GM15510 (cell line): ENCODE results near the gene IFNAR1.
A peak's percentile ranks its signal among the peaks of the same experiment; 100 is the strongest.

ENCODE experiments used
- POLR2A ChIP-seq: IDR thresholded peaks from 3 replicates; pipeline ENCODE4 v1.6.1; 2011; ENCODE audit warnings: borderline replicate concordance; ENCODE audit not compliant: insufficient read length; ENCODE audit errors: extremely low read depth

Gene IFNAR1

GRCh38 chr21:33324291-33325221 is at the start of gene IFNAR1:
Gene IFNAR1, plus strand, starts transcription at chr21:33324970. Its CDS starts 86 bp downstream, at chr21:33325056.
- TF ChIP-seq POLR2A = peak; percentile 91

DNA sequence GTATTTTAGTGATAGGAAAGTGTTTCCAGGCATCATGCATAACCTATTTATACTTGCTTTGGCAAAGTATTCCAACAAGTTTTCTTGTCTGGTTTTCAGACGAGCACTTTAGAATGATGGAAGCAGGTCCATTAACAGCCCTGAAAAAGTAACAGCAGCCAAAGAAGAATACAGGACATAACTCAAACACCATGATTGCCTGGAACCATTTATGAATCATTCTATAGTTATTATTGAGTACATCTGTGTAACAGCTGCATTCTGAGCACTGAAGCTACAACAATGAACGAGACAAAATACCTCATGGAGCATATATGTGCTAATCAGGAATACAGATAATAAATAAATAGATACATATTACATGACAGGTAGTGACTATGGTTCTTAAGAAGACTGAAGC is 46.0 kb upstream of the IFNAR1 start:
- TF ChIP-seq POLR2A = no peak

DNA sequence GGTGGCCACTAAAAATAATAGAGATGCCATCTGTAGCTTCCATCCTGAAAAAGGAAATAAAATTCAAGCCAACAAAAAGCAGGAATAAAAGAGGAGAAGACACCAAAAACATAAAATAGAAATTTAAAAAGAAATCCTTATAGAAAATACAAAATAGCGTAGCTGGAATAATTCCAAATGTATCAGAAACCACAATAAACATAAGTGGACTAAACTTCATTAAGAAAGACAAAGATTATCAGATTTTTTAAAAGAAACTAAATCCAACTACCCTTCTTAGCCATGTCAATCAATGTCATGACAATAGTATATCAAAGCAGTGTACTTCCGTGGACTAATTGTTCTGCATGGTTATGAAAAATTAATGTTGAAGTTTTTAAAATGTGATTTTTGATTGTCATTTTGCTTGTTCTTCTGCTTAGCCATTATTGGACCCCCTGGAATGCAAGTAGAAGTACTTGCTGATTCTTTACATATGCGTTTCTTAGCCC is 45.4 kb upstream of the IFNAR1 start:
- no peak for TF ChIP-seq POLR2A

- no peak for TF ChIP-seq POLR2A
These were observed 43.6 kb upstream of the IFNAR1 start for GRCh38 chr21:33281096-33281652.

GRCh38 chr21:33283203-33283602 is 41.6 kb upstream of the IFNAR1 start:
- no peak for TF ChIP-seq POLR2A

GRCh38 chr21:33286076-33286475 is 38.7 kb upstream of the IFNAR1 start:
- no peak for TF ChIP-seq POLR2A

DNA sequence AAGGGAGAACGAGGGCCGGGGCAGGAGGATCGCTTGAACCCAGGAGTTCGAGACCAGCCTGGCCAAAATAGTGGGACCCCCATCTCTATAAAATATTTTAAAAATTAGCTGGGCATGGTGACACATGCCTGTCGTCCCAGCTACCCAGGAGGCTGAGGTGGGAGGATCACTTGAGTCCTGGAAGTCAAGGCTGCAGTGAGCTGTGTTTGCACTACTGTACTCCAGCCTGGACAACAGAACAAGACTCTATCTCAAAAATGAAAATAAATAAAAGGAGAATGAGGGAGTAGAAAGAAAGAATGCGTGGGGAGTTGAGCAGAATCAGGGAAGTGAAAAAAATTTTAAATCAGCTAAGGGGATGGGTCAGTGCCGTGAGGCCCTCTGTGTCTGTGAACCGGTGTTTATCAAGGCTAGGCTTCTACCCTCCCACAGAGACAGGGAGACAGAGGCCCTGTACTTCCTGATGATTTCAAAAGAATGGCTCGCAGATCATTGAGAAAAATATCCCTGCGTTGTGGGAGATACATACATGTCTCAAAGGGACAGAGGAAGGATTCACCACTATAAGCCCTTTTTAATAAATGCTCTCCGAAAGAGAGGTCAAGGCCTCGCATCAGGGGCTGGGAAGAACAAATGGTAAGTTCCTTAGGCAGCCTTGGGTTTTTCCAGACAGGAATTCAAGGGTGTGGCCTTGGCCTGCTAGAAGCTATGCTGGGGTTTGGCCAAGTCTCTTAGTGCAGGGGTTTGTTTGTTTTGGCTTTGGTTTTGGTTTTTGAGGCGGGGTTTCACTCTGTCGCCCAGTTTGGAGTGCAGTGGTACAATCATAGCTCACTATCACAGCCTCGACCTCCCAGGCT is 37.9 kb upstream of the IFNAR1 start:
- TF ChIP-seq POLR2A = no peak

- no peak for TF ChIP-seq POLR2A
These were observed 35.5 kb upstream of the IFNAR1 start for GRCh38 chr21:33289199-33289819.

GRCh38 chr21:33290441-33290840 is 34.3 kb upstream of the IFNAR1 start:
- TF ChIP-seq POLR2A = no peak

GRCh38 chr21:33291686-33292085 is 33.1 kb upstream of the IFNAR1 start:
- TF ChIP-seq POLR2A = no peak

DNA sequence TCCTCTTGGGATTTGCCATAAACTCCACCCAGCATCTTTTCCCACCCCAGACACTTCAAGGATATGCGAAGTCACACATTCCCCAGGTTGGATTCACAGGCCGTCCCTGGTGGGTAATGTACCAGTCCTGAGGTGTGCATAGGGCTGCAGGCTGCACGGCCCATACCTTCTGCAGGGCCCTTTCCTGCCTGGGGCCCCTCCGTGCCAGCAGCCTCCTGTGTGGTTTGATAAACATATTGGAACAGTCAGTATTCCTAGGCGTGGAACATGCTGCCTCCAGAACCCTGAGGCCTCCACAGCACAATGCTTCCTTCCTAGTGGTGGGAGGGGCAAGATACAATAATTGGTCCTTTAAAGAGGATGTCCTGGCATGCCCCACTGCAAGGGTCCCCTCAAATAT is 32.0 kb upstream of the IFNAR1 start:
- TF ChIP-seq POLR2A = no peak

- no peak for TF ChIP-seq POLR2A
These were observed 31.6 kb upstream of the IFNAR1 start for GRCh38 chr21:33293136-33293535.

DNA sequence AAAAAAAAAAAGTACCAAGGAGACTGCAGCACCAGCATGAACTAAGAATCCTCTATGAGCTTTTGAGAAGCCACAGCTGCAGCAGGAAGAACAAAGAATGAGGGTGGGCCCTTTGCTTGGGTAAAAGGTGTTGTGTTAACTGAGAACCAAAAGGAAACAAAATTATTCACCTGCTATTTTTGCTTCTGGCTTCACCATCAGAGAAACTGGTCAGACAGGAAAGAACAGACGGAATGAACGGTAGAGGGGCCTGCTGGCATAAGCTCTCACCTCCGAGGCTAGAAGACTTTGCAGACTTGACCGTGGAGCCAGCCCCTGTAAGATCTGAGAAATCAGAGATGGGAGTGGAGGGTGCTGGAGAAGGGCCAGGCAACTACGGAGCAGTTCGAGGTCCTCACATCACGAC is 31.0 kb upstream of the IFNAR1 start:
- TF ChIP-seq POLR2A = no peak

GRCh38 chr21:33296156-33296555 is 28.6 kb upstream of the IFNAR1 start:
- TF ChIP-seq POLR2A = no peak
